ENCODE measurements around the gene COL5A1. TPM values are rescaled to one million over a fixed set of nuclear protein-coding genes. Genes with fewer than 3 reads are reported as not detected.

The COL5A1 gene
- polyA plus RNA-seq, 3 donors = 0.01 TPM; not detected in 2

GRCh38 chr9:134847752-134848432 lies 206.3 kb downstream of the COL5A1 start:
- H3K4me1 Mint-ChIP-seq = peaks cover 1% of the 10 kb centered on the region
- no peaks in the 10 kb centered on the region for H3K36me3 Mint-ChIP-seq
- Histone ChIP-seq H3K79me2 (ENCODE audit: insufficient read depth, low read length) (no peaks in the 10 kb centered on the region), H3K36me3 (replicated peaks in 1 of 2; ENCODE audit: control insufficient read depth in 1 of 2, insufficient read depth in 2 of 2, low read length in 2 of 2) (no peaks in the 10 kb centered on the region), H3K4me3 (replicated peaks in 1 of 3; ENCODE audit: low read depth in 2 of 3, low read length in 3 of 3) (no peak overlapping the region), H3K4me2 (replicated peaks; ENCODE audit: extremely low read depth, low read length, poor library complexity, severe bottlenecking) (no peak overlapping the region), H3K4me1 (ENCODE audit: control insufficient read depth in 1 of 2, insufficient read depth in 2 of 2, low read length in 2 of 2) (no peaks in the 10 kb centered on the region), H2AFZ (ENCODE audit: insufficient read depth, low read depth, low read length, poor library complexity, severe bottlenecking) (no peak overlapping the region), H3K27ac (ENCODE audit: low read depth in 1 of 2, low read length in 2 of 2) (no peak overlapping the region), H4K20me1 (ENCODE audit: insufficient read depth, low read length) (no peaks in the 10 kb centered on the region), H3K9me3 (replicated peaks in 1 of 2; ENCODE audit: control insufficient read depth in 1 of 2, insufficient read depth in 1 of 2, low read length in 2 of 2) (peaks cover 11 to 29% of the 10 kb centered on the region in 2 donors), H3K9ac (ENCODE audit: insufficient read depth, low read length, poor library complexity, severe bottlenecking) (no peak overlapping the region), H3K27me3 (ENCODE audit: control insufficient read depth in 2 of 2, insufficient read depth in 2 of 2, low read length in 2 of 2) (no peaks in the 10 kb centered on the region)
- H3K9me3 Mint-ChIP-seq = peaks cover 3 to 26% (median 17%) of the 10 kb centered on the region in 7 donors
- intact Hi-C loops (cut with micrococcal nuclease) = no loop called here
- DNase-seq = no peak
- peaks cover 2 to 11% (median 10%) of the 10 kb centered on the region in 3 donors for H3K27me3 Mint-ChIP-seq (ENCODE audit: low read depth in 3 of 3)
- H3K4me3 Mint-ChIP-seq = no peak overlapping the region
- TF ChIP-seq CTCF (IDR thresholded peaks at IDR 0.05) = no peak
- no peak overlapping the region for H3K27ac Mint-ChIP-seq
- 63% methylated on average over 11 of the region's 16 CpGs for WGBS (ENCODE audit: insufficient coverage)

- H3K79me2 ChIP-seq (ENCODE audit: insufficient read depth, low read length) = no peaks in the 10 kb centered on the region
- H3K4me1 ChIP-seq (ENCODE audit: control insufficient read depth in 1 of 2, insufficient read depth in 2 of 2, low read length in 2 of 2) = no peaks in the 10 kb centered on the region
- no peaks in the 10 kb centered on the region for H3K36me3 Mint-ChIP-seq
- no peaks in the 10 kb centered on the region for H3K27me3 ChIP-seq (ENCODE audit: control insufficient read depth in 2 of 2, insufficient read depth in 2 of 2, low read length in 2 of 2)
- H3K9me3 ChIP-seq (replicated peaks in 1 of 2; ENCODE audit: control insufficient read depth in 1 of 2, insufficient read depth in 1 of 2, low read length in 2 of 2) = peaks cover 11 to 29% of the 10 kb centered on the region in 2 donors
- no peaks in the 10 kb centered on the region for H3K36me3 ChIP-seq (replicated peaks in 1 of 2; ENCODE audit: control insufficient read depth in 1 of 2, insufficient read depth in 2 of 2, low read length in 2 of 2)
- H4K20me1 ChIP-seq (ENCODE audit: insufficient read depth, low read length) = no peaks in the 10 kb centered on the region
- no peak overlapping the region for H3K27ac Mint-ChIP-seq
- no peak overlapping the region for H2AFZ ChIP-seq (ENCODE audit: insufficient read depth, low read depth, low read length, poor library complexity, severe bottlenecking)
- no peak overlapping the region for H3K4me3 ChIP-seq (replicated peaks in 1 of 3; ENCODE audit: low read depth in 2 of 3, low read length in 3 of 3)
- H3K9me3 Mint-ChIP-seq = peaks cover 3 to 26% (median 17%) of the 10 kb centered on the region in 7 donors
- no peak overlapping the region for H3K9ac ChIP-seq (ENCODE audit: insufficient read depth, low read length, poor library complexity, severe bottlenecking)
- no peak for DNase-seq
- H3K4me2 ChIP-seq (replicated peaks; ENCODE audit: extremely low read depth, low read length, poor library complexity, severe bottlenecking) = no peak overlapping the region
- H3K4me3 Mint-ChIP-seq = no peak overlapping the region
- intact Hi-C loops (cut with micrococcal nuclease) = no loop called here
- peaks cover 1% of the 10 kb centered on the region for H3K4me1 Mint-ChIP-seq
- peaks cover 2 to 12% (median 10%) of the 10 kb centered on the region in 3 donors for H3K27me3 Mint-ChIP-seq (ENCODE audit: low read depth in 3 of 3)
- no peak for TF ChIP-seq CTCF (IDR thresholded peaks at IDR 0.05)
- 75% methylated on average over 6 of the region's 10 CpGs for WGBS (ENCODE audit: insufficient coverage)
- no peak overlapping the region for H3K27ac ChIP-seq (ENCODE audit: low read depth in 1 of 2, low read length in 2 of 2)
Observed at GRCh38 chr9:134848504-134848903, 206.9 kb downstream of the COL5A1 start.

Measured in CD14-positive monocyte (primary cell).